Hematopoietic multipotent progenitor cell (in vitro differentiated cells): ENCODE results near the gene GRAMD1A. TPM values are rescaled to one million over a fixed set of nuclear protein-coding genes. Genes with fewer than 3 reads are reported as not detected.
"Not testable (repeated sequence)": the region's sequence is repeated elsewhere in the genome, so short reads cannot be mapped to it uniquely, and the experiment has no call there.

ENCODE experiments used
- DNase-seq, 3 donors: peaks; one replicate each; pipeline ENCODE4 v3.0.0-alpha.2; 2011 to 2015; ENCODE audit warnings: low read depth in 2 of 3, low spot score in 2 of 3
- total RNA-seq: library from RNA; depleted of rRNA; stranded (reverse); fragments of >200 nt; gene quantifications from one replicate; pipeline ENCODE4 v1.2.3, GENCODE V29; 2012

GRAMD1A gene
- 57.4 TPM for total RNA-seq

DNA sequence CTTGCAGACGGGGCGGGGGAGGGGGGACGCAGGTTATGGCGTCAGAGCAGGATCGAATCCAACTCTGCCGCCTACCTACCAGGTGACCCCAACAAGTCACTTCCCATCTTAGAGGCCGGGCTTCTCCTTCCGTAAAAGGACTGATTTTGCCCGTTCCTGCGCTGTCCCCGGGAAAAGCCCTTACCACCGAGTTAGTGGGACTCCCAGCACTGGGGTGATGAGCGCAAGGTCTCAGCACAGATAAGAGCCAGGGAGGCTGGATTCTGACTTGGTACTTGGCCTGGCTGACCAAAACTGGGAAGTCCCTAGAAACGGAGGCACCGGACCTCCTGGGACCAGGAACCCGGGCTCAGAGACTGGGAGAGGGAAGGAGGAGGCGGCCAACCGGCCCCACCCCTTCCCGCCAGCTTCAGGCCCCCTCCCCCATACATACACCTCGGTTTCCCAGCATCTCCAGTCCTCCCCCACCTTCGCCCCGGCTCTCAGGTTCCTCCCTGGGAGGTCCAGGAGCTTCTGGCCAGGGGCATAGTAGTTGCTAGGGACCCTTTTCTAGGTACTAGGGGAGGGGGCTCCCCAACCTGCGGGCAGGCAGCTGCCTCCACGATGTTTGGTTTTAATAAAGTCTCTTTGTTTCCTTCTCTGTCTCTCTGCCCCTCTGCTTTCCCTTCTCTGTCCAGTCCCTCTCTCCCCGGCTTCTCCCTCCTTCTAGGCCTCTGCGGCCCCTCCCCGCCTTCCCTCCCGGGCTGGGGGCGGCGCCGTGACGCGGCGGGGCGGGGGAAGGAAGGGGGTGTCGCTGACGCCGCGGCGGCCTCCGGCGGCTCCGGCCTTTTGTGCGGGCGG is at the start of gene GRAMD1A:
TSS of gene GRAMD1A (plus strand) at position 826 of the 840 bp plus-strand sequence. CDS start 156 bp downstream, outside the sequence.
- DNase-seq = peak in 2 of 3 donors; percentile 71 to 83

DNA sequence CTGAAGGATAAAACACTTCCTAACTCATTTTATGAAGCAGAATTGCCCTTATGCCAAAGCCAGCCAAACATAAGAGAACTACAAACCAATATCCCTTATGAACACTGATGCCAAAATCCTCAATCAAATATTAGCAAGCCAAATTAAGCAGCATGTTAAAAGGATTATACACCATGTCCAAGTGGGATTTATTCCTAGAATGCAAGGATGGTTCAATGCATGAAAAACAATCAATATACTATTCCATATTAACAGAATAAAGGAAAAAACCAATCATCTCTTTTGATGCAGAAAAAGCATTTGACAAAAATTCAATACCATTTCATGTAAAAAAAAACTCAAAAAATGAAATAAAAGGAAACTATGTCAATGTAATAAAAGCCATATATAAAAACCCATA is 47.0 kb upstream of the GRAMD1A start:
- peak in 1 of 3 donors; percentile 13 for DNase-seq

DNA sequence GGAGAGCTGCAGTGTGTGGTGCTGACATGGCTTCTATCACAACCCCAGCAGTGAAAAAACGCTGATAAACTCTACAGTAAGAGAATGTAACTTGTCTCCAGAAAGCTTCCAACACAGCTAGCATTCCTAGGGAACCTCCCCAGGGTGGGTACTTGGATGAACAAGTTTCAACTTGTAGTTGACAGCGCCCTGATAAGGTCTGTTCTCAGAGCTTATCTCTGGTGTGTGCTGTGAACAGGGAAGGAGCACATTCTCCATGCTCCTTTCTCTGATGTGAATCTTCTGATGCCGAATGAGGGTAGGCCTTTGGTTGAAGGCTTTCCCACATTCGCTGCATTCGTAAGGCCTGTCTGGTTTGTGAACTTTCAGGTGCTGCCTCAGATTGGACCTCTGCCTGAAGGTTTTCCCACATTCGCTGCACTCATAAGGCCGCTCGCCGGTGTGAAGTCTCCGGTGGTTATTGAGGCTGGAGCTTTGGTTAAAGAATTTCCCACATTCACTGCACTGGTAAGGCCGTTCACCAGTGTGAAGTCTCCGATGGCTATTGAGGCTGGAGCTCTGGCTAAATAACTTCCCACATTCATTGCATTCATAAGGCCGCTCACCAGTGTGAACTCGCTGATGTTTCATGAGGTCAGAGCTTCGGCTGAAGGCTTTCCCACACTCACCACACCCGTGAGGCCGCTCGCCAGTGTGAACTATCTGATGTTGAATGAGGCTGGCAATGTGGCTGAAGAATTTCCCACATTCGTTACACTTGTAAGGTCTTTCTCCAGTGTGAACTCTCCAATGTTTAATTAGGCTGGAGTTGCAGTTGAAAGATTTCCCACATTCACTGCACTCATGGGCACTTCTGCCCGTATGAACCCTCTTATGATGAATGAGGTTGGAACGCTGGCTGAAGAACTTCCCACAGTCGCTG is 42.0 kb upstream of the GRAMD1A start:
- DNase-seq = peak in 1 of 3 donors; percentile 16

DNA sequence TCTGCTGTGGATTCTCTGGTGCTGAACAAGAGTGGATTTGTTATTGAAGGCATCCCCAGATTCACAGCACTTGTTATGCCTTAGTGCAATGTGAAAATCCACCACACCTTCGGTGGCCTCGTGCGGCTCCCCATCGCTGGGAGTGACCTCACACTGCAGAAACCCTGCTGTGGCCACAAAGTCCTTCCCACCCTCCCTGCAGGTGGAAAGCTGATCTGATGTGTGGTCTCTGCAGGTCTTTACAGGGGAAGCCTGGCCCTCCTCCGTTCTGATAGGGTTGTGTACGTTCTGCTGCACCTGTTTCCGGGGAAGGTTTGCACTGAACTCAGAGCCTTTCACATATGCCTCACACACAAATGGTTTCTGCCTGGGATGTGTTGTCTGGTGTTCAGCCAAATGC is 41.1 kb upstream of the GRAMD1A start:
- no peak for DNase-seq

DNA sequence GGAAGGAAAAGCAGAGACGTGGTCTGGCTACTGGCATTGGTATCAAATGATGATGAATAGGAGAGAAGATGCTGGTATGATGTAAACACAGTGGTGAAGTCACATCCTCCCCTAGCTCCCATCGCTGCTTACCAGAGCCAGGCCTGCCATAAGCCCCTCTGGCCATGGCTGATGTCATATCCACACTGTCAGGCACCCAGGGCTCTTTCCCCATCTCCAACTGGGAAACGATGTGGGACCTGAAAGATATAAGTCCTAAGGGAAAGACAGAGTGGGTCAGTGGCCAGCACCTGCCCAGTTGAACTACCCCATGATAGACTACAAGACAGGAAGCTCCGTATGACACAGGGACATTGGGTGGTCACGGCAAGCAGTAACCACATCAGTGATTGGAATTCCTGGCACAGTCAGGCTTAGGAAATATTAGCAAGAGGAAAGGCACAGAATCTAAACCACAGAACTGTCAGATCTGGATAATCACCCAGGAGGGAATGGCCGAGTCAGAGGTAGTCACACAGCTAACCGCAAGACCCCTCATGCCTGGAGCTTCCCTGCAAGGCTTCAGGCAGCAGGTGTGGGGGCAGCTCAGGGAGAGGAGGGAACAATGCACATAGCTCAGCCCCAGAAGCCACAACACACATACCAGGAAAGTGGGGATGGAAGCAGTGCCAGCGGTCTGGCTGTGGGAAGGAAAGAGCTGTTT is 39.9 kb upstream of the GRAMD1A start:
- no peak for DNase-seq

DNA sequence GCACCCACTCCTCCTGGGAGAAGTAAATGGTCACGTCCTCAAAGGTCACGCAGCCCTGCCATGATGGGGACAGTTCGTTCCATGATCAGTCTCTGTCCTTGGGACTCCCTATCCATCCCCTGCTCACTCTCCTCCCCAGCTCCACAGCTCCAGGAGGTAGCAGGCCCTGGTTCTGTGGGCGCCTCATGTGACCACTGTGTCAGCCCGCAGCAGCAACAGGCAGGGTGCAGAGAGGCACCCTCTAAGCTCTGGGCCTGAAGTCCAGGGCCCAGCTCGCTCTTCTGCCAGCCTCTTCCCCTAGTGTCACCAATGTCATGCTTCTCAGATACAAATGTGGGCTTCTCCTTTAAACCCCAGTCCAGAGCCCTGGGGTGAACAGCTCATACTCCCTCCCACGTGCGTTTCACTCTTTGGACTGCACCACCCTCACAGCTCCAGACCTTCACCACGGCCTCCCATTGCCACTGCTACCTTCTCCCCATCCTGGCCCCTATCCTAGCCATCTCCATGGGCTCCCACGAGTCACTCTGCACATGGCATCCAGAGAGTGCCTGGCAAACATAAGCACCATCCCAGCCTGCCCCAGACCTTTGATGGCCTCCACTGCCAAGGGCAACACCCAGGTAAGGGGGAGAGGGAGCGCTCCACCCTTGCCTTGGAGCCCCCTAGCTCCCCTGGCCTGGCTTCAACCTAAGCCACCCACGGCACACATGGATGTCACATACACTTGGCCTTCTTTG is 39.0 kb upstream of the GRAMD1A start:
- no peak for DNase-seq

DNA sequence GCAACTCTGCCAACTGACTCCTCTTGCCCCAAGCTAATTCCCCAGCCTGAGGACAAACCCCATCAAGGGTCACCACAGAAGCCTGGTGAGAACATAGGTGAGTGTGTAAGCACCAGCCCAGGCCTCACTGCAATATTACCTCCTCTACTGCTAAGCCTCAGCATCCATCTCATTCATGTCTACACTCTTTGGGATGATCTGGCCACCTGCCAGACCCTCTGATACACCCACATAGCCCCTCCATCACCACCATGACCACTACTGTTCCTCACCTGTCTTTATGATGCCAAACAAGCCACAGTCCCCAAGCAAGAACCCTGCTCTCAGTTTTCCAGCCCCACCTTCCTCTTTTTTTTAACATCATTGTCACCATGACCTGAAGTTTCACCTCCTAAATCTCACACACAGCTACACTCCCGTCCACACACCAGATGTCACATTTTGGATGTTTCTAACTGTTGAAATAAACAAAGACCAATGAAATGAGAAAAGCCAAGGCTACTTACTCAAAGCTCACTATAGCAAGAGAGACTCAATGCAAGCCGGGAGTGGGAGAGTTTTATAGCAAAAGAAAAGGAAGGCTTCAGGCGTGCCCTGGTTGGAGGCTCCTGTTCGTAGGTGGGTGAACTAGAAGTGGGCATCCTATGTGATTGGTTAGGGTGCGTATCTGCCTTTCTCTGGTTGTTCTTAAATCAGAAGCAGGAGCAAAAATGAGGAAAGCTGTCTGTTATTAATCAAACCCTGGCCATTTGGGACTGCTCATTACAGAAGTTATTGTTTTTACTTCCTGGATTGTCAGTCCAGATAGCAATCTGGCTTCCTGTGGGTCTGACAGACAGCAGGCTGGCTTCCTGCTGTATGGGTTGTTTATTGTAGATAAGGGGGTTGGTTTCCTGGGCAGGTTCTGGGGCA is 38.1 kb upstream of the GRAMD1A start:
- peak in 2 of 3 donors; percentile 88 to 95 for DNase-seq

DNA sequence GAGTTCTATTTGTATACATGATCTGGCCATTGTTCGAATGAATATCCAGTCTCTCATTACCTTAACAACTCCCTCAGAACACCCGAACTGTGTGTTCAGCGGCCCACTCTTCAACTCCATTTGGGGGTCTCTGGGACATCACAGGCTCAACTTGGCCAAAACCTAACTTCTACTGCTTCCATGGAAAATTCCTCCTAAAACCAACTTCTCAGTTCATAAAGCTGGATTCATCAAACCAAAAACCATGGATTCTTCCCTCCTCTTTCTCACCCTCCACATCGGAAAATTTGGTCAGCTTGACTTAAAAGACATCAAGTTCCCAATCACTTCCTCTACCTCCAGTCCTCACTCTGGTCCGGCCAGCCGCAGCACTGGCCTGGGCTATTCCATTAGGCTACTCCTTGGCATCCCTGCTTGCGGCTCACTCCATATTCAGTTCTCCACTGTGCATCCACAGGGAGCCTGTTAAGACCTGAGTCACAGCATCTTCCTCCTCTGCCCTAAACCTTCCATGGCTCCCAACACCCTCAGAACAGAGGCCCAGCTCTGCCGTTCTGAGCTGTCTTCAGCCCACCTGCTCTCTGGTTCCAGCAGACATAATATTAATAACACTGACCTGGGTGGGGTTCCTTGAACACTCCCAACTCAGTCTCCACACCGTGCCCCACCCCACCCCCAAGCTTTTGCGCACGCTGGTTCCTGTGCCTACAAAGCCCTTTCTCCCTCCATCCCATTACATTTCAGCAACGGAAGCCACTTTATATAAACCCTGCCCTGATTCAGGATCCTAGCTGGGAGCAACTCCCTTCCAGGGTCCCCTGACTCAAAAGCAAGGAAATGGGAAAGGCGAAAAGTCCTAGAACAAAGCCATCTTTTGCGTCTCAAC is 37.2 kb upstream of the GRAMD1A start:
- DNase-seq = no peak

DNA sequence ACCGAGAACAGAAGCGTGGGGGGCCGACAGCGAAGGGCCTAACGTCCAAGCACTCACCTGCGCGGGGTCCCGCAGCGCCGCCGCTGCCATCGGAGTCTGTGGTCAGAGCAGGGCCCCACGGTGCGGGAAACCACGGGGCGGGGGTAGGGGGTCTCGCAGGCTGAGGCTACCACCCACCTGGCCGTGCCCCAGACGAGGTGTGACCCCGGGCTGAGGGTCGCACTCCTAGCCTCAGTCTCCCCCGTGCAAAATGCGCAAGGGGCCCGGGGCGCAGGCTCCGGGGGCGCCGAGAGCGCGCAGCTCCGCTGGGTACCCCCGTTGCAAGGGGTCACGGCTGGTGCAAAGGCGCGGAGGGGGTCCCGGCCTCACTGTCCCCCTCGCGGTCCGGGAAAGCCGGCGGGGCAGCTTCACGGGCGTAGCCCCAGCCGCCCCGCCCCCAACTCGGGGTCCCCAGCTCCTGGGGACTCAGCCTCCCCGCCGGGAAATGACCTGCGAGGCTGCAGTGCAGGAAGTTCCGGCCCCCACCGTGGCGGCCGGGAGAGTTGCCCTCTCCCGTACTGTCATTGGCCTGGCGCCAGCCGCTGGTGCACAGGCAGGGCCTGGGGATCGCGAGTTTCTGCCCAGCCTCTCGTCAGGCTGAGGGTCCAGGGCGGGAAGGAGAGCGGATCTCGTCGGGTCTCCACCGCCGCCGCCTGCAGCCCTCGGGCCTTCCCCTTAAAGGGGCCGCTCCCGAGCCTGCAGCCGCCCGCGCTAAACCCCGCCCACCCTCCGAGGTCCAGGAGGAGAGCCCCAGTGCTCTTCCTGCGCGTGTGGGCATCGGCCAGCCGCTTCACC is 36.3 kb upstream of the GRAMD1A start, which contains the start of gene ZNF792:
TSS of gene ZNF792 (minus strand) at position 657 of the 834 bp plus-strand sequence. CDS start at position 90, 567 bp downstream.
- DNase-seq = peak in 2 of 3 donors; percentile 56 to 58

DNA sequence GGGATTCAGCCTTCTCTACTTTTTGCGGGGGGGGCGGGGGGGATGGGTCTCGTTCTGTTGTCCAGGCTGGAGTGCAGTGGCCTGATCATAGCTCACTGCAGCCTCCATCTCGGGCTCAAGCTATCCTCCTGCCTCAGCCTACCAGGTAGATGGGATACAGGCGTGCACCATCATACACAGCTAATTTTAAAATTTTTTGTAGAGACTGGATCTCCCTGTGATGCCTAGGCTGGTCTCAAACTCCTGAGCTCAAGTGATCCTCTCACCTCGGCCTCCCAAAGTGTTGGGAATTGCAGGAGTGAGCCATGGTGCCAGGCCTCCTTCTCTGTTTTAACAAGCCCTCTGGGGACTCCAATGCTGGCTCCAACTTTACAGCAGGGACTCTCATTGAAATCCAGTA is 35.5 kb upstream of the GRAMD1A start:
- DNase-seq = no peak

DNA sequence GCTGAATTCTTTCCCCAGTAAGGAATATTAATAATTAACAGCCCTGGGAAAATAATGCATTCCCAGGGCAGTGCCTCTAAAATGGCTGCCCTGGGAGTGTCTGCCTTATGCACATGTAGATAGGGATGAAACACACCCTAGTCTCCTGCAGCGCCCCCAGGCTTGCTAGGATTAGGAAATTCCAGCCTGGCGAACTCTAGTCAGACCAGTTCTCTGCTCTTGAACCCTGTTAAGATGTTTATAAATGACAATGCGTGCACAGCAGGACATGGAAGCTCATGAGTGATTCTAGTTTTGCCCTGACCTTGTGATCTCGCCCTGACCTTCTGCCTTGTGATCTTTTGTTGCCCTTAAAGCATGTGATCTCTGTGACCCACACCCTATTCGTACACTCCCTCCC is 34.6 kb upstream of the GRAMD1A start:
- not testable (repeated sequence) for DNase-seq

DNA sequence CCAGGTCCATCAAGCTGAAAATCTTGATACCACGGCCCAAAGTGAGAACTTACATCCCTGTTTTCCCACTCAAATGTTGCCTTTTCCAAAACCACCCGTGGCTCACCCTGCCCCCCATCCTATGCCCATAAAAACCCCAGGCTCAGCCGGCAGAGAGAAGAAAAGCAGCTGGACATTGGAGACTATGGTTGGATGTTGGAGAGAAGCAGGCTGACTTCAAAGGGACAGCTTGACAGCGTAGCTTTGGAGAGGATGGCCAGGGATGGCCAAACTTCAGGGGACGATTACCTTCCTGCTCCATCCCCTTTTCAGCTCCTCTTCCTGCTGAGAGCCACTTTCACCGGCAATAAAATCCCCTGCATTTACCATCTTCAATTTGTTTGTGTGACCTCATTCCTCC is 32.6 kb upstream of the GRAMD1A start:
- no peak for DNase-seq

DNA sequence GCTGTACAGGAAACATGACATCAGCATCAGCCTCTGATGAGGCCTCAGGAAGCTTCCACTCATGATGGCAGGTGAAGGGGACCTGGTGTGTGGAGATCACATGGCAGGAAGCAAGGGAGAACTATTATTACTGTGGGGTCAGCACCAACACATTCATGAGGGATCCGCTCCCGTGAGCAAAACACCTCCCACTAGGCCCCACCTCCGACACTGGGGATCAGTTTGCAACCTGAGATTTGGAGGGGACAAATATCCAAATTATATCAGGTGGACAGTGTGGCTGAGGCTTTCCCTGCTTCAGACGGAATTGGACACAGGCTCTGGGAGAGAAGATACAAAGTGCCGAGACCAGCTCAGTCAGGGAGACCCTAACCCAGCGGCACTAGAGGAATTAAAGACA is 30.4 kb upstream of the GRAMD1A start:
- no peak for DNase-seq

DNA sequence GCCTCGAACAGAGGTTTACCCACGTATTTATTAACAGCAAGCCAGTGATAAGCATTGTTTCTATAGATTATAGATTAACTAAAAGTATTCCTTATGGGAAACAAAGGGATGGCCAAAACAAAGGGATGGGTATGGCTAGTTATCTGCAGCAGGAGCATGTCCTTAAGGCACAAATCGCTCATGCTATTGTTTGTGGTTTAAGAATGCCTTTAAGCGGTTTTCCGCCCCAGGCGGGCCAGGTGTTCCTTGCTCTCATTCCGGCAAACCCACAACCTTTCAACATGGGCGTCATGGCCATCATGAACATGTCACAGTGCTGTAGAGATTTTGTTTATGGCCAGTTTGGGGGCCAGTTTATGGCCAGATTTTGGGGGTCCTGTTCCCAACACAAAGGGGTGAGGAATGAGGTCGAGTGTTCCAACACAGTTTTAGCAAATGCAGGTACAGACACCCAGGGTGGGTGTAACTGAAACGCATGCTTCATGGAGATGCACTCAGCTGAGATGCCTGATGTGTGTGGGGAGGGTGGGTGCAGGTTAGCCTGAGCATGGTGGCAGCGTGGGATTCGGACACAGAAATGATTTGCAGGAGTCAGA is 29.8 kb upstream of the GRAMD1A start:
- not testable (repeated sequence) for DNase-seq

DNA sequence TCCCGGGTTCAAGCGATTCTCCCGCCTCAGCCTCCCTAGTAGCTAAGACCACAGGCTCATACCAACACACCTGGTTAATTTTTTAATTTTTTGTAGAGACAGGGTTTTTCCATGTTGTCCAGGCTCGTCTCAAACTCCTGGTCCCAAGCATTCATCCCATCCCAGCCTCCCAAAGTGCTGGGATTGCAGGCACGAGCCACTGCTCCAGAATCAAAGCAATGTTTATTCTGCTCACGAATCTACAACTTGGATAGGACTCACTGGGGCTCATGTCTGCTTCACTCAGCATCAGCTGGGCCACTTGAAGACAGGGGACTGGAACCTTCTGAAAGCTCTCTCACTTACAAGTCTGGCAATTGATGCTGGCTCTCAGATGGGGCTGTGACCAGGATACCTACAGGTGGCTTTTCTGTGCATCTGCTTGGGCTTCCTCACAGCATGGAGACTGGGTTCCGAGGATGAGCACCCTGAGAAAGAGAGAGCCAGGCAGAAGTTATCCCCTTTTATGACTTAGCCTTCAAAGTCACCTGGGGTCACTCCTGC is 27.9 kb upstream of the GRAMD1A start:
- no peak for DNase-seq

DNA sequence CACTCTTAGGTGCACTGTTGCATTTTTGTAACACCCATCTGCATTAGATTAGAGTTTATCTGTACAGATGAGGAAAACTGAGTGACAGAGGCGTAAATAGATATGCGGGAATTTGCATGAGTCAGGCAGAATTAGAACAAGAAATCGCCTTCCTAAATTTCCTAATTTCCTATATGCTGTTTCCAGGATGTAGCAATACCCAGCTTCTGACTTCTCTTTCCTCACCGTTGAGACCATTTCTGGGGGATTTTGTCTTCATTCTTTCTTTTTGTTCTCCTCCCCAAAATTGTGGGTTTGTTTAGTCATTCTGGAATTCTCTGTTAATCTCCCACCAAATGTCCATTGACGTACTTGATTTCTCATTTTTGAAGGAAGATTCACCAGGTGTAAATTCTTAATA is 25.5 kb upstream of the GRAMD1A start:
- no peak for DNase-seq
